ENCODE results near the gene CDSN.

The CDSN gene

GRCh38 chr6:31142361-31142761 lies 22.1 kb upstream of the CDSN start:
- Histone ChIP-seq H3K4me3 (ENCODE audit: low read length, poor library complexity, severe bottlenecking) (no peak overlapping the region), H3K4me1 (ENCODE audit: insufficient read depth, low read length, poor library complexity, severe bottlenecking) (peaks cover 3% of the 10 kb centered on the region), H2AFZ (ENCODE audit: low read length) (no peak overlapping the region), H3F3A (ENCODE audit: low read depth) (no peaks in the 10 kb centered on the region), H3K27me3 (ENCODE audit: insufficient read depth, low read length, poor library complexity, severe bottlenecking) (no peaks in the 10 kb centered on the region), H3K9me3 (ENCODE audit: insufficient read depth, low read depth, low read length) (no peaks in the 10 kb centered on the region), H3K79me2 (ENCODE audit: insufficient read depth, low read length) (no peaks in the 10 kb centered on the region), H3K36me3 (ENCODE audit: insufficient read depth, low read length) (no peaks in the 10 kb centered on the region), H3K9ac (ENCODE audit: low read depth, low read length, poor library complexity, severe bottlenecking) (no peak overlapping the region), H3K4me2 (ENCODE audit: low read depth, low read length, poor library complexity, severe bottlenecking) (no peak overlapping the region), H4K20me1 (ENCODE audit: insufficient read depth, low read length, poor library complexity, severe bottlenecking) (no peaks in the 10 kb centered on the region), H3K9me2 (replicated peaks; ENCODE audit: low read depth, low read length) (no peaks in the 10 kb centered on the region)
- TF ChIP-seq CTCF (conservative IDR thresholded peaks at IDR 0.05; ENCODE audit: low read length): no peak
- no peak for TF ChIP-seq EZH2phosphoT487 (IDR thresholded peaks at IDR 0.05; ENCODE audit: borderline replicate concordance)

GRCh38 chr6:31140643-31141042 lies 20.4 kb upstream of the CDSN start:
- Histone ChIP-seq H3F3A (ENCODE audit: low read depth) (no peaks in the 10 kb centered on the region), H3K79me2 (ENCODE audit: insufficient read depth, low read length) (no peaks in the 10 kb centered on the region), H4K20me1 (ENCODE audit: insufficient read depth, low read length, poor library complexity, severe bottlenecking) (no peaks in the 10 kb centered on the region), H3K4me3 (ENCODE audit: low read length, poor library complexity, severe bottlenecking) (no peak overlapping the region), H3K4me2 (ENCODE audit: low read depth, low read length, poor library complexity, severe bottlenecking) (no peak overlapping the region), H3K9ac (ENCODE audit: low read depth, low read length, poor library complexity, severe bottlenecking) (no peak overlapping the region), H3K36me3 (ENCODE audit: insufficient read depth, low read length) (no peaks in the 10 kb centered on the region), H3K4me1 (ENCODE audit: insufficient read depth, low read length, poor library complexity, severe bottlenecking) (peaks cover 3% of the 10 kb centered on the region), H3K9me3 (ENCODE audit: insufficient read depth, low read depth, low read length) (no peaks in the 10 kb centered on the region), H3K9me2 (replicated peaks; ENCODE audit: low read depth, low read length) (no peaks in the 10 kb centered on the region), H2AFZ (ENCODE audit: low read length) (no peak overlapping the region), H3K27me3 (ENCODE audit: insufficient read depth, low read length, poor library complexity, severe bottlenecking) (no peaks in the 10 kb centered on the region)
- TF ChIP-seq CTCF (conservative IDR thresholded peaks at IDR 0.05; ENCODE audit: low read length): no peak
- TF ChIP-seq EZH2phosphoT487 (IDR thresholded peaks at IDR 0.05; ENCODE audit: borderline replicate concordance): no peak

- no peak overlapping the region for H2AFZ ChIP-seq (ENCODE audit: low read length)
- H4K20me1 ChIP-seq (ENCODE audit: insufficient read depth, low read length, poor library complexity, severe bottlenecking): no peaks in the 10 kb centered on the region
- TF ChIP-seq CTCF (conservative IDR thresholded peaks at IDR 0.05; ENCODE audit: low read length): no peak
- TF ChIP-seq EZH2phosphoT487 (IDR thresholded peaks at IDR 0.05; ENCODE audit: borderline replicate concordance): no peak
- no peaks in the 10 kb centered on the region for H3K36me3 ChIP-seq (ENCODE audit: insufficient read depth, low read length)
- no peaks in the 10 kb centered on the region for H3K9me2 ChIP-seq (replicated peaks; ENCODE audit: low read depth, low read length)
- no peak overlapping the region for H3K4me2 ChIP-seq (ENCODE audit: low read depth, low read length, poor library complexity, severe bottlenecking)
- no peaks in the 10 kb centered on the region for H3F3A ChIP-seq (ENCODE audit: low read depth)
- no peaks in the 10 kb centered on the region for H3K9me3 ChIP-seq (ENCODE audit: insufficient read depth, low read depth, low read length)
- H3K4me3 ChIP-seq (ENCODE audit: low read length, poor library complexity, severe bottlenecking): no peak overlapping the region
- no peaks in the 10 kb centered on the region for H3K79me2 ChIP-seq (ENCODE audit: insufficient read depth, low read length)
- peaks cover 3% of the 10 kb centered on the region for H3K4me1 ChIP-seq (ENCODE audit: insufficient read depth, low read length, poor library complexity, severe bottlenecking)
- H3K27me3 ChIP-seq (ENCODE audit: insufficient read depth, low read length, poor library complexity, severe bottlenecking): no peaks in the 10 kb centered on the region
- no peak overlapping the region for H3K9ac ChIP-seq (ENCODE audit: low read depth, low read length, poor library complexity, severe bottlenecking)
Measured at GRCh38 chr6:31139599-31139998, 19.4 kb upstream of the CDSN start.

Measured in Loucy (cell line).